ENCODE measurements around the gene SLC5A6. TPM values are rescaled to one million over a fixed set of nuclear protein-coding genes. Genes with fewer than 3 reads are reported as not detected.
"Not testable (repeated sequence)": the region's sequence is repeated elsewhere in the genome, so short reads cannot be mapped to it uniquely, and the experiment has no call there.

The SLC5A6 gene
- total RNA-seq, 1 donor from 2014 or later = 87.1 TPM

- DNase-seq = no peak
- no peak overlapping the region for H3K27ac Mint-ChIP-seq
- H3K4me3 Mint-ChIP-seq = no peak overlapping the region
- no peaks in the 10 kb centered on the region for H3K36me3 Mint-ChIP-seq (ENCODE audit: low read depth)
- intact Hi-C loops (cut with micrococcal nuclease) = loop anchor here (10.0 kb wide), 1 partner anchor 342 kb away; the partner anchor contains the start of gene DPYSL5
- no peaks in the 10 kb centered on the region for H3K9me3 Mint-ChIP-seq
- H3K4me1 Mint-ChIP-seq = peaks cover 2% of the 10 kb centered on the region
- H3K27me3 Mint-ChIP-seq = peaks cover 30% of the 10 kb centered on the region
Observed at GRCh38 chr2:27186613-27187345, 25.3 kb downstream of the SLC5A6 start.

- H3K9me3 Mint-ChIP-seq = no peaks in the 10 kb centered on the region
- H3K27ac Mint-ChIP-seq = no peak overlapping the region
- intact Hi-C loops (cut with micrococcal nuclease) = loop anchor here (10.0 kb wide), 1 partner anchor 341 kb away; the partner anchor contains the start of gene DPYSL5
- peaks cover 31% of the 10 kb centered on the region for H3K27me3 Mint-ChIP-seq
- no peak overlapping the region for H3K4me3 Mint-ChIP-seq
- peaks cover 2% of the 10 kb centered on the region for H3K4me1 Mint-ChIP-seq
- H3K36me3 Mint-ChIP-seq (ENCODE audit: low read depth) = no peaks in the 10 kb centered on the region
- DNase-seq = no peak
Observed at GRCh38 chr2:27185331-27186026, 26.6 kb downstream of the SLC5A6 start.

GRCh38 chr2:27184115-27184514 is 28.0 kb downstream of the SLC5A6 start:
- no peaks in the 10 kb centered on the region for H3K9me3 Mint-ChIP-seq
- intact Hi-C loops (cut with micrococcal nuclease) = loop anchor here (10.0 kb wide), 1 partner anchor 339 kb away; the partner anchor contains the start of gene DPYSL5
- no peak for DNase-seq
- H3K4me3 Mint-ChIP-seq = no peak overlapping the region
- no peaks in the 10 kb centered on the region for H3K36me3 Mint-ChIP-seq (ENCODE audit: low read depth)
- peaks cover 34% of the 10 kb centered on the region for H3K27me3 Mint-ChIP-seq
- H3K27ac Mint-ChIP-seq = no peak overlapping the region
- peaks cover 3% of the 10 kb centered on the region for H3K4me1 Mint-ChIP-seq

GRCh38 chr2:27182346-27182745 is 29.7 kb downstream of the SLC5A6 start:
- Mint-ChIP-seq H3K9me3 (no peaks in the 10 kb centered on the region), H3K4me1 (peaks cover 3% of the 10 kb centered on the region), H3K27me3 (peaks cover 37% of the 10 kb centered on the region), H3K27ac (no peak overlapping the region), H3K36me3 (ENCODE audit: low read depth) (no peaks in the 10 kb centered on the region), H3K4me3 (no peak overlapping the region)
- intact Hi-C loops (cut with micrococcal nuclease) = loop anchor here (10.0 kb wide), 1 partner anchor 338 kb away; the partner anchor contains the start of gene DPYSL5
- DNase-seq = no peak

- intact Hi-C loops (cut with micrococcal nuclease) = no loop called here
- H3K27me3 Mint-ChIP-seq = peaks cover 31% of the 10 kb centered on the region
- H3K4me3 Mint-ChIP-seq = no peak overlapping the region
- no peaks in the 10 kb centered on the region for H3K36me3 Mint-ChIP-seq (ENCODE audit: low read depth)
- no peak for DNase-seq
- H3K9me3 Mint-ChIP-seq = no peaks in the 10 kb centered on the region
- H3K27ac Mint-ChIP-seq = no peak overlapping the region
- peaks cover 3% of the 10 kb centered on the region for H3K4me1 Mint-ChIP-seq
Observed at GRCh38 chr2:27179344-27180000, 32.6 kb downstream of the SLC5A6 start.

- H3K4me3 Mint-ChIP-seq = no peak overlapping the region
- peaks cover 1% of the 10 kb centered on the region for H3K4me1 Mint-ChIP-seq
- H3K27me3 Mint-ChIP-seq = peaks cover 25% of the 10 kb centered on the region
- H3K9me3 Mint-ChIP-seq = no peaks in the 10 kb centered on the region
- DNase-seq = no peak
- intact Hi-C loops (cut with micrococcal nuclease) = no loop called here
- H3K36me3 Mint-ChIP-seq (ENCODE audit: low read depth) = no peaks in the 10 kb centered on the region
- H3K27ac Mint-ChIP-seq = no peak overlapping the region
Observed at GRCh38 chr2:27178469-27178868, 33.6 kb downstream of the SLC5A6 start.

GRCh38 chr2:27177441-27178351 is 34.4 kb downstream of the SLC5A6 start:
- H3K36me3 Mint-ChIP-seq (ENCODE audit: low read depth) = no peaks in the 10 kb centered on the region
- peaks cover 1% of the 10 kb centered on the region for H3K4me1 Mint-ChIP-seq
- intact Hi-C loops (cut with micrococcal nuclease) = no loop called here
- H3K27ac Mint-ChIP-seq = no peak overlapping the region
- H3K4me3 Mint-ChIP-seq = no peak overlapping the region
- H3K27me3 Mint-ChIP-seq = peaks cover 28% of the 10 kb centered on the region
- no peaks in the 10 kb centered on the region for H3K9me3 Mint-ChIP-seq
- DNase-seq = no peak

- H3K36me3 Mint-ChIP-seq (ENCODE audit: low read depth); H3K4me1 Mint-ChIP-seq; H3K27ac Mint-ChIP-seq; H3K9me3 Mint-ChIP-seq; intact Hi-C loops (cut with micrococcal nuclease); H3K4me3 Mint-ChIP-seq; DNase-seq: not testable (repeated sequence)
- H3K27me3 Mint-ChIP-seq = peaks cover 27% of the 10 kb centered on the region
Observed at GRCh38 chr2:27175781-27176180, 36.3 kb downstream of the SLC5A6 start.

GRCh38 chr2:27175330-27175729 is 36.7 kb downstream of the SLC5A6 start:
- DNase-seq = no peak
- intact Hi-C loops (cut with micrococcal nuclease) = no loop called here
- Mint-ChIP-seq H3K4me1 (peaks cover 3% of the 10 kb centered on the region), H3K36me3 (ENCODE audit: low read depth) (no peaks in the 10 kb centered on the region), H3K27me3 (peaks cover 29% of the 10 kb centered on the region), H3K9me3 (no peaks in the 10 kb centered on the region), H3K27ac (no peak overlapping the region), H3K4me3 (no peak overlapping the region)

GRCh38 chr2:27174638-27175037 is 37.4 kb downstream of the SLC5A6 start:
- no peak overlapping the region for H3K27ac Mint-ChIP-seq
- H3K9me3 Mint-ChIP-seq = no peaks in the 10 kb centered on the region
- no peak for DNase-seq
- no peaks in the 10 kb centered on the region for H3K36me3 Mint-ChIP-seq (ENCODE audit: low read depth)
- H3K27me3 Mint-ChIP-seq = peaks cover 33% of the 10 kb centered on the region
- intact Hi-C loops (cut with micrococcal nuclease) = no loop called here
- H3K4me3 Mint-ChIP-seq = no peak overlapping the region
- H3K4me1 Mint-ChIP-seq = peaks cover 3% of the 10 kb centered on the region

GRCh38 chr2:27171351-27171848 is 40.7 kb downstream of the SLC5A6 start:
- Mint-ChIP-seq H3K9me3 (no peaks in the 10 kb centered on the region), H3K27ac (no peak overlapping the region), H3K27me3 (peaks cover 23% of the 10 kb centered on the region), H3K36me3 (ENCODE audit: low read depth) (no peaks in the 10 kb centered on the region), H3K4me1 (peaks cover 2% of the 10 kb centered on the region), H3K4me3 (no peak overlapping the region)
- intact Hi-C loops (cut with micrococcal nuclease) = no loop called here
- DNase-seq = no peak

GRCh38 chr2:27170581-27171337 is 41.3 kb downstream of the SLC5A6 start:
- Mint-ChIP-seq H3K36me3 (ENCODE audit: low read depth) (no peaks in the 10 kb centered on the region), H3K4me1 (peaks cover 2% of the 10 kb centered on the region), H3K4me3 (no peak overlapping the region), H3K27ac (no peak overlapping the region), H3K27me3 (peaks cover 19% of the 10 kb centered on the region), H3K9me3 (no peaks in the 10 kb centered on the region)
- no peak for DNase-seq
- intact Hi-C loops (cut with micrococcal nuclease) = no loop called here
